Measurements from ENCODE around the gene TACR2. TPM values are rescaled to one million over a fixed set of nuclear protein-coding genes. Genes with fewer than 3 reads are reported as not detected.

Gene TACR2
- total and polyA plus RNA-seq, 2 of the 13 experiments (the other 11 are each of a cell fraction or from before 2014, with no cell fraction given), result 0.04 TPM; not detected in 1

- no peak for FAIRE-seq
- Histone ChIP-seq H3K4me2 (ENCODE audit: low read depth, low read length) (no peak overlapping the region), H3K9me3 (ENCODE audit: low read length) (no peaks in the 10 kb centered on the region), H3K36me3 (replicated peaks in 1 of 2; ENCODE audit: control insufficient read depth in 1 of 2, insufficient read depth in 2 of 2, low read length in 2 of 2) (no peaks in the 10 kb centered on the region), H3K4me3 (replicated peaks in 1 of 3; ENCODE audit: insufficient read depth in 1 of 3, low read depth in 2 of 3, low read length in 3 of 3) (no peak overlapping the region), H4K20me1 (ENCODE audit: insufficient read depth, low read length) (no peaks in the 10 kb centered on the region), H3K27me3 (ENCODE audit: control insufficient read depth in 1 of 2, insufficient read depth in 2 of 2, low read length in 2 of 2) (peaks cover 0 to 9% of the 10 kb centered on the region in 2 experiments; a peak in 1 of 5 replicates), H3K79me2 (ENCODE audit: insufficient read depth, low read length) (no peaks in the 10 kb centered on the region), H3K9ac (ENCODE audit: insufficient read depth, low read depth, low read length) (no peak overlapping the region), H2AFZ (ENCODE audit: low read length) (no peak overlapping the region), H3K27ac (ENCODE audit: extremely low read length, insufficient read depth, low read length) (no peak overlapping the region), H3K4me1 (ENCODE audit: insufficient read depth, low read length) (peaks cover 56% of the 10 kb centered on the region)
- no peak for TF ChIP-seq HOXA7 (CRISPR knock-in tag; IDR thresholded peaks at IDR 0.05)
- no peak for TF ChIP-seq HMG20B (CRISPR knock-in tag; conservative IDR thresholded peaks at IDR 0.05)
- no peak for TF ChIP-seq THAP7 (CRISPR knock-in tag; IDR thresholded peaks at IDR 0.05)
- TF ChIP-seq TCF7L2 (IDR thresholded peaks at IDR 0.05; ENCODE audit: low read depth, low read length), result no peak
- TF ChIP-seq DMTF1 (CRISPR knock-in tag; IDR thresholded peaks at IDR 0.05), result no peak
- no peak for TF ChIP-seq ZSCAN9 (CRISPR knock-in tag; IDR thresholded peaks at IDR 0.05; ENCODE audit: borderline replicate concordance)
- TF ChIP-seq MIER3 (CRISPR knock-in tag; IDR thresholded peaks at IDR 0.05; ENCODE audit: borderline replicate concordance), result no peak
- no peak for TF ChIP-seq PREB (CRISPR knock-in tag; IDR thresholded peaks at IDR 0.05)
- no peak for TF ChIP-seq NPAS2 (CRISPR knock-in tag; IDR thresholded peaks at IDR 0.05; ENCODE audit: borderline replicate concordance)
- TF ChIP-seq NONO (IDR thresholded peaks at IDR 0.05), result no peak
- TF ChIP-seq NONO (CRISPR knock-in tag; conservative IDR thresholded peaks at IDR 0.05), result no peak
- TF ChIP-seq ZBTB7B (CRISPR knock-in tag; IDR thresholded peaks at IDR 0.05), result no peak
- TF ChIP-seq ZNF704 (CRISPR knock-in tag; IDR thresholded peaks at IDR 0.05; ENCODE audit: borderline replicate concordance), result no peak
- TF ChIP-seq ZBTB7A (CRISPR knock-in tag; IDR thresholded peaks at IDR 0.05), result no peak
- no peak for TF ChIP-seq ATRX (CRISPR knock-in tag; IDR thresholded peaks at IDR 0.05; ENCODE audit: borderline replicate concordance)
- no peak for TF ChIP-seq RCOR2 (CRISPR knock-in tag; IDR thresholded peaks at IDR 0.05)
- no peak for TF ChIP-seq PAF1 (CRISPR knock-in tag; IDR thresholded peaks at IDR 0.05)
- TF ChIP-seq ZFP37 (CRISPR knock-in tag; IDR thresholded peaks at IDR 0.05; ENCODE audit: borderline replicate concordance), result no peak
- TF ChIP-seq TRIM22 (IDR thresholded peaks at IDR 0.05), result no peak
- intact Hi-C loops (cut with micrococcal nuclease; ENCODE audit: unreplicated experiment) (no loop called here), in situ Hi-C loops (cut with HindIII; ENCODE audit: extremely low pct_ligation_motif_present, low pct_unique_long_range_greater_than_20kb) (no loop called here)
- no peak for ATAC-seq
- DNase-seq (ENCODE audit: low spot score), result no peak
- BruUV-seq (replicated peaks), result no TSS peak
- WGBS (ENCODE audit: low lambda C conversion rate), result 86% methylated on average over 1 of the region's 1 CpG
- ChIA-PET CTCF (ENCODE audit: low intra/inter-chr PET ratio, low total read pairs) (no interaction called here), POLR2A (no interaction called here)
Measured at GRCh38 chr10:69443354-69443753, 26.6 kb upstream of the TACR2 start.

Data from HepG2 (cell line).